ENCODE data around the gene CACNA1S.

The CACNA1S gene

DNA sequence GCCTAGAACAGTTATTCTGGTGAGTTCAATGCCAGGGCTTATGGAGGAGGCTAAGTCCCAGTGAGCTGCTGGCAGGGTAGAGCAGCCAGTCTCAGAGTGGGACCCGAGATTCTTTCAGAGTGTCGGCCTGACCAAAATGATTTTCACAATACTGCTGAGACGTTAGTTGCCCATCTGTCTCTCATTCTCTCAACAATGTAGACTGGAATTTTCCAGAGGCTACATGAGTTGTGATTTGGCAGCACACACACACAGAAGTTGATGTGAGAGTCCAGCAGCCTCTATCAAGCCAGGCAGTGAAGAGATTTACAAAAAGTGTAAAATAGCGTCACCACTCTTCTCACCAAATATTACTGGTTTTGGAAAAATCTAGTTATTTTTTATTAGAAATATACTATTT is 21.7 kb downstream of the CACNA1S start:
- DNase-seq = no peak

DNA sequence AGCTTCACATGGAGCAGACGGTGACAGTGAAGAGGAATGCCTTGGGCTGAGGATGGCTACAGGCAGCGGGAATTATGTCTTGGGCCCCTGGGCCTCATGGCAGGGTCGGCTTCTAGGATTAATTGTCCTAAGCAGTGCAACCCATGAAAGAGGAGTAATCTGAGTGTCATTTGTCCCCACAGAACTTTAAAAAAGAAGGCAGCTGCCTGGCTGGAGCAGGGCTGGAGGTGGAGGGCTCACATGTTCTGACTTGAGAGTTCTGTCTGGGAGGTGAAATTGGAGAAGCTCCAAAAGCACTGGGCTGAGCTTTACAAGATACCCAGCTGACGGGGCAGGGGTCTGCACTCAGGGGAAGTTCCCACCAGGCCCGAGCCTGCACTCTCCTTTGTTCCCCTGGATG is 22.6 kb downstream of the CACNA1S start:
- DNase-seq = no peak

DNA sequence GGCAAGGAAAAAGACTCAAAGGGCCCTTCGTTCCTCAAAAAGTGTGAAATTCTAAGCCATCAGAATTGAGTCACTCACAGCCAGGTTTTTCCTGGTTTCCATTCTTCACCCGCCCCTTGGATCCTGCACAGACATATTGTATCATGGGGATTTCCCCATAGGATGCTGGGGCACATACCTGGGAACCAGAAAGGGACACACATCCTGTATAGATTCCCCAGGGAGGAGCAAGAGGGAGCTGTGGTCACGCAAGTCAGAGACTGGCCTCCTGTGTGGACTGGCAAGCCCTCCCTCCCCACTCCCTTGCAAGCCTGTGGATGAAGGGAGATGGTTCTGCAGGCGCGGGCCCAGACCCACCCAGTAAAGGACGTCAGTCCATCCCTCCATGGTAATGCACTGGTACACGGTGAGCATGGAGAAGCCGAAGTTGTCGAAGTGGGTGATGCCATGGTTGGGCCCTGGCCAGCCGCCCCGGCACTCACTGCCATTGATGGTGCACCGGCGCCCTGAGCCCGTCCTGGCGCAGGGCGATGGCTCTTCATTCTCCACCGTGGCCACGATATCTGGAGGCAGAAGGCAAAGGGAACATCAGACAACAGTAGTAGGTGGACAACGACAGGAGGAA is 23.2 kb downstream of the CACNA1S start:
- no peak for DNase-seq

DNA sequence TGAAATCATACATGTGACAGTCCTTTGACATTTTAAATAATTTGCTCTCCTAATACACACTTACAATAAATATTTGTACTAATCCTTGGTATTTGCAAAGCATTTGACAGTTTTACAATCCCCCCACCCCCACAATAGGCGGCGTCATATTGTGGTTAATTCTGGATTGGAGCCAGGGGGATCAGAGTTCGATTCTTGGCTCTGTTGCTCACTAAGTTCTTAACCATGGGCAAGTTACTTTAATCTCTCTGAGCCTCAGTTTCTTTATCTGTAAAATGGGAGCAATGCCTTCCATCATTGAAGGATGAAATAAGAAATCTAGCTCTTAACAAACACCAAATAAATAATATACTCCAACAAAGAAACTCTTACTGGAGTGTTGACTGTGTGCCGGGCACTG is 23.8 kb downstream of the CACNA1S start:
- no peak for DNase-seq

DNA sequence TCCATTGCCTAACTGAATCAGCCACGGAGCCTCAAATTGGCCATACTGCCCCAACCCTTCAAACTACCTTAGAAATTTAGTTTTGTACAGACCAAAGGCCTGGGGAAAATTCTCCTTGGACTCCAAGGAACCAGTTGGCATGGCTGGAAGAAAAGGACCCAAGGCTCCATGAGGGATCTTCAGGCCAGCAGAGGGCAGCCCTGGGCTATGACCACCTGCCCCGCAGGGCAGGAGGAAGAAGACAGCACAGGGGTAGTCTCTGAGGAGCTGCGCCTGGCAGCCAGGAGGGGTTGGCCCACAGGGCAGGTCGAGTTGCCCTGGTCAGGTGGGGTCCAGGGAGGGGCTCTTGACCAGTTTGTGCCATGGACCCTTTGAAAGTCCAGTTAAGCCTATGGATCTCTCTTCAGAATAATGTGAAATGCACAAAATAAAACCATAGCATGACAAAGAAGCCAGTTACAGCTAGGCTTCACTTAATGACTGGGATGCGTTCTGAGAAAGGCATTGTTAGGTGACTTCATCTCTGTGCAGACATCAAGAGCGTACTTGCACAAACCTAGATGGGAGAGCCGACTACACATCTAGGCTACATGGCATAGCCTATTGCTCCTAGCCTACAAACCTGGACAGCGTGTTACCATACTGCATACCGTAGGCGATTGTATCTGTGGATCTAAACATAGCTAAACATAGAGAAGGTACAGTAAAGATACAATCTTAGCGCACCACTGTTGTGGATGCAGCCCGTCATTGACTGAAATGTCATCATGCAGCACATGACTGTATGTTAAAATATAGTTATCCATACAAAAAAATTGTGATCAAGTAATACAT is 26.1 kb downstream of the CACNA1S start:
- DNase-seq = no peak

DNA sequence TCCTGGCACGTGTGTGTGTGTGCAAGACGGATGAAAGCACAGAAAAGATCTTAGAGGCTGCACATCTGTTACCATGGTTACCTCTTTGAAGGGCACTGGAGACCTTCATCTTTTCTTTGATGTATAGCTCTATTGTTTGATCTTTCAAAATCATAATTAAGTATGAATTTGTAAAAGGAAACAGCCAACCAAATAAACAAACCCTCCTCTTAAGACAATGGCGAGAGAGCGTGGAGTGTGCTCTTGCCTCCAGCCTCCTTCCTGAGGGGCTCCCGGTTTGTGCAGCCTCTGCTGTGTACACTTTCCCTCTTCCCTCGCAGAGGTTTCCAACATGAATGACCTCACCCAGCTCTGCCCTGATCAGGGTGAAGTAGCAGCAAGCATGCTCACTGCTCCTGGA is 27.9 kb downstream of the CACNA1S start:
- no peak for DNase-seq

DNA sequence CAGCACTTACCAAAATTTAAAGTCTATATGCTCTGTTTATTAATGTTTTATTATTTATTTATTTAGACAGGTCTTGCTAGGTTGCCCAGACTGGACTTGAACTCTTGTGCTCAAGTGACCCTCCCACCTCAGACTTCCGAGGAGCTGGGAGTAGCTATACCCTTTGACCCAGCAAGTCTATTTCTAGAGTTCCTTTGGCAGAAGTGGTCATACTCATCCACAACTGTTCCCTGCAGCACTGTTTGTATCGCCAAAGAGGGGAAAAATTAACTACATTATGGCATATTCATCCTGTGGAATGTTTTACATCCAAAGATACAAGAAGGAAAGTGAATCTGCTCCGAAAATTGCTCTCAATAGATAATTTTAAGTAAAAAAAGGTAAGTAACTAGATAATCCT is 28.5 kb downstream of the CACNA1S start:
- DNase-seq = no peak

DNA sequence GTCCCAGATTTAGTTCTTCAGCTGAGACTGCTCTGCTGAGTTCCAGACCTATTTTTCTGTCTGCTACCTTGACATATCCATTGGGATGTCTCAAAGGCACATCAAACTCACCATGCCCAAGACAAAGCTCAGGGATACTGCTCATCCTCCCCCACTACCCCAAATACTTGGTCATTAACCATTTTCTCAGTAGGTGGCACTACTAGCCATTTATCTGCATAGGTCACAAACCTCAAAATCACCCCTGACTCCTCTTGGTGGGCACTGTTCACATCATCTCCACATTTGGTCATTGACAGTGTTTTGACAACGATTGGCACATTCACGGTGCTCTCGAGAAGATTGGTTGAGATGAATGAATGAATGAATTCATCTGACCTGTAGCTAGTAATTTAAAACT is 32.1 kb downstream of the CACNA1S start:
- no peak for DNase-seq

DNA sequence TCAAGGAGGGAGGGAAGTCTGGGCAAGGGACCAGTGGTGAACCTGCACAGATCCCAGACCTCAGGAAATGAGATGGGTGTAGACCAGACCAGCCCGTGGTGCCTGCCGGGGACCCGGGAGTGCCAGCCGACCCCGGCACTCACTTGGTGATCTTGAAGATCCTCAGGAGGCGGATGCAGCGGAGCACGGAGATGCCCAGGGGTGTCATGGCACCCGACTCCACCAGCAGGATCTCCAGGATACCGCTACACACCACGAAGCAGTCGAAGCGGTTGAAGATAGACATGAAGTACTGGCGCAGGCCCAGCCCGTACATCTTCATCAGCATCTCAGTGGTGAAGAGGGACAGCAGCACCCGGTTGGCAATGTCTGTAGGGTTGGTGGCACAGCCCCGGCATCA is 34.5 kb downstream of the CACNA1S start:
- no peak for DNase-seq

DNA sequence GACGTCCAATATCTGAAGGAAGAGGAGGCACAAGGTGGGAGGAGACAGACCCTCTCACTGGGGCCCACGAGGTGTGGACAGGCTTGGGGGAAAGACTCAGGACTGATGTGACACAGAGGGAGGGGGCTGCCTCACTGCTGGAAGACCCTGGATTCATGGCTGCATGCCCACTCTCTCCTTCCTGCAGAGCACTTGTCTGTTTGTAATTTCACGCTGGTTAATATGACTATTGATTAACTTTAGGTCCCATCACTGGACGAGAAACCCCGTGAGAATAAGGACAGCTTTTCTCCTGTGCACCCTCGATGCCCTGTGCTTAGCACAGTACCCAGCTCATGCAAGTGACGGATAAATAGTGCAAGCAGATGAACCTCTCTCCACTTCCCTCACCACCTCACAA is 35.1 kb downstream of the CACNA1S start:
- no peak for DNase-seq

DNA sequence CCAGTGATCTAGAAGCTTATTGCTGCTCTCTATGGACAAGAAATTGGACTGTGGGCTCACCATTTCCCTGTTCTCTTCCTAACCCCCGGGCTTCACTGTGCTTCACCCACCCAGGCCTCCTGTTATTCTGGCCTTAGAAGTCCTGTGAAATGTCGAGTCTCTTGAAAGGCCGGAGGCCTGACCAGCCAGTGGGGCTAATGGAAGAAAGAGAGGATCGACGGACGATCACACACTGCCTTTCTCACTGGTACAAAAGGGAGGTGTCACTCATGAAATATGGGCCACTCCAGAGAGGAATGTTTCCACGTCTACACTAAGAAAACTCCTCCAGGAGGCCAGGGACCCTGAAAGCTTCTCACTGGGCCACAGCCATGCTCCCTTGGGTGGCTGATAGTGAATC is 36.1 kb downstream of the CACNA1S start:
- DNase-seq = no peak

DNA sequence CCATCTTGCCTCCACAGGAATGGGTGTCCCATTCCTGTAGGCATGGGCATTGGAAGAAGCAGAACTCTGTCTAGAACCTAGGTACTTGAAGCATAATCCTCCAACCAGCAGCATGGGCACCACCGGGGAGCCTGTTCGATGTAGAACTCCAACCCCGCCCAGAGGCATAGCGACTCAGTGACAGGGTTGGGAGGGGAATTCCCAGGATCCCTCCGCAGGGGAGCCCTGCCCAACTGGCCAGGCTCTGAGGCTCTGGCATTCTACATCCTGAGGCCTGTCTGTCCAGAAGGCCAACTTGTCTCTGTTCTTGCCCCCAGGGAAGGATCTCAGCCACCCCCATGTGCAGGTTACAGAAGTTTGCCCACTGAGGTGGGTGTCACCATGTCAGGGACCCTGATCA is 38.2 kb downstream of the CACNA1S start:
- no peak for DNase-seq

DNA sequence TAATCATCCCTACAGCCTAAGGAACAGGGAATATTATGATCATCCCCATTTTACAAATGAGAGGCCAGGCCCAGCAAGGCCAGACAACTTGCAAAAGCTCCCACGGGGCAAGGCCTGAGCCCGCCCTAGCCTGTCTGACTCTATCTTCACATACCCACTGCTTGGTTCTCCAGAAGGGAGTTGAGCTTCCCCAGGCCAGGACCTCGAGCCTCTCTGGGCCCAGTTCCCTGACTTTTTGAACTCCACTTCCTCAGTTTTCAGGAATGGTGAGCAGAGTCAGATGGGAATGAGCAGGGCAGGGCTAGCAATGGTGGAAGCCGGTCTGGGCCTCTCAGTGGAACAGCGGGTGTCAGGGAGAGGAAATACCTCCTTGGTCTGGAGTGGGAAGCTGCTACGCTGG is 39.3 kb downstream of the CACNA1S start:
- DNase-seq = no peak

DNA sequence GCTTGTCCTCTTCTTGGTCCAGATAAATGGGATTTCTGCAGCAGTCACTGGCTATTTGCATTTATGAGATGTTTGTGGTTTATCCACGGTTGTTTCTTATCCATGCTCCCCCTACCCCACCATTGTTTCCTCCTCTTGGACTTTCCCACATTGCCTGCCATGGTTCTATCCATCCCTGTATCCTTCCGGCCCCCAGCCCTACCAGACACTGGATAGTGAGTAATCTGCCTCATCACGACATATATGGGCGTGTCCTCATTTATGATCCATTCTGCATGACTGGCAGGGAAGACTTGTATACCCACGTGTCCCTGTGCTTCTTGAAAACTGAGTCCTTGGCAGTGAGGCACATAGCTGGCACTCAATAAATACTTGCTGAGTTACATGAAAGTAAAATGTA is 40.1 kb downstream of the CACNA1S start:
- no peak for DNase-seq

DNA sequence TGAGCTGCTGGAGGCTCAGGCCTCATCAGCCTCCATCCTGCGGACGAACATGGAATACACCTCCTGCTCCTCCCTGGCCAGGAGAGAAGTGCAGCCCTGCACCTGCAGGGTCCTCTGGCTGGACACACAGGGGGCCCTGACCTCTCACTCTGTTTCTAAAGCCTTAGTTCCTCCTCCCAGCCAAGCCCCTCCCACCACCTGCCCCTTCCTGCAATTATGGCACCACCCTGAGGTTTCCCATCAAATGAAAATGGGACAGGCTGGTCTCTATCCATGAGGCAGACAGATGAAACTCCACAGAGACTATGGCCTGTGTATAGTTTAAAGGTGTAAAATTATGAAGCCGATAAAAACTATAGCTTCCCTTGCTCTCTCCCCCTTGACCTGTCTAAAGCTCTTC is 42.6 kb downstream of the CACNA1S start:
- DNase-seq = no peak

DNA sequence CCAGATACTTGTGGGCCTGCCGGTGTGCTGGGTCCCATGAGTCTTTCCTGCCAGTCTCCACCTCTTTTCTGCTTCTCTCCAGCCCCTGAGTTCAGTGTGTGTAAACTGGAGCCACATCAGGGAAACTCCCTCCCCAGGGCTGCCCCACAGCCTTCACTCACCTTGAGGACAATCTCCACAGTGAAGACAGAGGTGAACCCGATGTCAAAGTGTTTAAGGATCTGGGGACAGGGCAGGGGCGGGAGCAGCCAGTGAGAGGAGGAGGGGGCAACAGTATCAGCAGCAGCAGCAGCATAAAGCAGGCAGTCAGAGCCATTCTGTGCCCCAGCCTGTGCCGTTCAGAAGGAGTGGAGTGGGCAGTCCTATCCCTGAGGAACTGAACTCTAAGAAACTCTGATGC is 43.2 kb downstream of the CACNA1S start:
- DNase-seq = no peak

DNA sequence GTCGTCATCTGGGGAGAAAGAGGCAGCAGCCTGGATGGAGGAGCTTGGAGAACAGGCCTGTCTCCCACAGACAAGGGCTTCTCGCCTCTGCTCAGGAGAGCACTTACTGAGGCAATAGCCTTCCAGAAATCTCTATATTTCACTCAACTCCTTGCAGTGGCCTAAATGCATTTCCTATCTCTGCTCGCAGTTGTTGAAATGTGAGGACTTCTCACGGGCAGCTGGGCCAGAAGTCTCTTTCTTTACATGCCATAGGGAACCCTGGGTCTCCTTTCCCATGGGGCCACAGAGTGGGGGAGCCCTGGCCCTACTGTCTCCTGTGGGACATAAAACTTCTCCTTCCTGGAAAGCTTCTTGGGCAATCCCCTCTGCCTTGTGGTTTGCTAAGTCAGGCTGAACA is 45.2 kb downstream of the CACNA1S start:
- no peak for DNase-seq

DNA sequence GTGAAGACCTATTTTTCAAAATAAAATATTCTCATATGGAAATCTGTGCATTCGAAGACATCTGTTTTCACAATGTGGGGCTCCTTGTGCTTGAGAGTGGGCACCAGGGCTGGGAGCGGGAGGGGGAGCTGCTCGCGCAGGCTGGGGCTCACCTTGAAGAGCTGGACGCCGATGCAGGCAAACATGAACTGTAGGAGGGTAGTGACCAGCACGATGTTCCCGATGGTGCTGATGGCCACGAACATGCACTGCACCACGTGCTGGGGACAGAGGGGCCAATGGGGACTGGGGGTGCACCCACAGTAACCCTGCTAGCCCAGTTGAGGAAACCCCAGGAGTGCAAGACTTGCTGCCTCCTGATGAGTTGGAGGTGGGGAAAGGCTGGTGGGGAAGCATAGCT is 46.5 kb downstream of the CACNA1S start:
- no peak for DNase-seq

DNA sequence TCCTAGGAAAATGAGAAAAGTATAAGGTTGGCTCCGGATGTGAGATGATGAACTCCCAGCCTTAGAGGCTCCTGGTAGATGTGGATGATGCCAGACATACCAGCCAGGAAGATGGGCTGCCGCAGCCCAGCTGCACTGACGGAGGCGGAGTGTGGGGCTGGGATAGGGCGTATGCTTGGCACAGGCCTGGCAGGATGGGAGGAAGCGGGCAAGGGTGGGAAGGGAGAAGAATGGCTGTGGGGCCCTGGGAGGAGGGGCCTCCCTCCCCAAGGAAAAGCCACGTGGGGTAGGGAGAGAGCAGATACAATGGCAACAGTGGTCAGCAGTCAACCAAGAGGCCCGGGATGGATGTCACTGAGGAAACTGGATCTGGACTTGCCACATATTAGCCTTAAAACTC is 47.4 kb downstream of the CACNA1S start:
- DNase-seq = no peak

DNA sequence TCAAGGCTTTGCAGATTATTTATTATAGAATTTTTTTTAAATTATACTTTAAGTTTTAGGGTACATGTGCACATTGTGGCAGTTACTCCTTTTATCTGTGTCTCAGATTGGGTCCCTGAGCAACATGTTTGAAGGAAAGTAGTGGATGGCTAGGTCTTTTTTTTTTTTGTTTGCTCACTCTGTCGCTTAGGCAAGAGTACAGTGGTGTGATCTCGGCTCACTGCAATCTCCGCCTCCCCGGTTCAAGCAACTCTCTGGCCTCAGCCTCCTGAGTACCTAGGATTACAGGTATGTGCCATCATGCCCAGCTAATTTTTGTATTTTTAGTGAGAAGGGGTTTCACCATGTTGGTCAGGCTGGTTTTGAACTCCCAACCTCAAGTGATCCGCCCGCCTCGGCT is 49.1 kb downstream of the CACNA1S start:
- DNase-seq = no peak

DNA sequence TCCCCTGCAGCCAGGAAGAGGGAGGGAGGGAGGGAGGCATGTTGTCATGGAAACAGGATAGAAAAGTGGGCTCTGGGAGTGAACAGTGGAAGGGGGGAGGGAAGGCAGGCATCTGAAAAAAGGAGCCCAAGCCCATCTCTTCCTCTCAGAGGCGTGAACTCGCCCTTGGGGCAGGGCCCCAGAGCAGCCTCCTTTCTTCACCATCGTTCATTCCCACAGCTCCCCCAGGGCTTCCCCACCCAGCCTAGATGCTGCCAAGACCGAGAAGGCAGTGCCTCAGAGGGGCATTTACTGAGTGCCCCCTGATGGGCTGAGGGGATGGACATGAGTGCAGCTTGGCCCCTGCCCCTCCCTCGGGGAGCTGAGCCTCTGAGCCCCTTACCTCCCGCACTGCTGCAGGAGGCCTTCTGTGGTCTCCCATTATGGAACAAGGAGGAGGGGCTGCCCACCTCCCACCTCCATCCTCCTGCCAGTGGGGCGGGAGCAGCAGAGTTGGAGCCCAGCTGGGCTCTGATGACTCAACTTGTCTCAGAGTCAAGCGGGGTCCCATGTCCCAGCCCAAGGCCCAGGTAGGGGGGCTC is 49.6 kb downstream of the CACNA1S start:
- no peak for DNase-seq

DNA sequence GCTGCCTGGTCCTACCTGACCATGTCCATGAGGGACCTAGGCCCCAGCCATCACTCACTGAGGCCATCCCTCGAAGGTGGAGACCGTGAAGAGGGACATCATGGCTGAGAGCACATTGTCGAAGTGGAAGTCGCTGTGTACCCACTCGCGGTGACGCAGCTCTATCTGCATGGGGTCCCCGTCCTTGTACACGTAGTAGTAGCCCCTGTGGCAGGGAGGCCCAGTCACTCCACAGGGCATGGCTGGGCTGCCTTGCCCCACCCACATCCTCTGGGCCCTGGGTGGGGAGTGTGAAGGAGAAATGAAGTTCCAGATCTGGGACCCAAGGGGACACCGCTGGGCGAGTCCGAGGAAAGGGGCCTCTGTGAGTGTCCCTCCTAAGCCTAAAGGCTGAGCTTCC is 50.3 kb downstream of the CACNA1S start:
- no peak for DNase-seq

DNA sequence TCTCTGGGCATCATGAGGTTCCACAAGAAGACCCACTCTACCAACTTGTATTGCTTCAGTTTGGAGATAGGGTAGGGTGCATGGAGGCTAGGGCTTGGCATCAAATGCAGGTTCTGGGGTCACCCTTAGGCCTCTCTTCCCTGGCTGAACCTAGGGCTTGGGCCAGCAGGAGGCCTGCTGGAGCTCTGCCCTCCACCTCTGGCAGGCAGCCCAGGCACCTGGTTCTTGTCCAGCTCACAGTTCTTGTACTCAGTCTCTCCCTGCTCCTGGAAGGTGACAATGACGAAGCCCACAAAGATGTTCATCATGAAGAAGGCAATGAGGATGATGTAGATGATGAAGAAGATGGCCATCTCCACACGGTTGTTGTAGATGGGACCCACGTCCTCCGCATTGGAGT is 51.2 kb downstream of the CACNA1S start:
- no peak for DNase-seq

DNA sequence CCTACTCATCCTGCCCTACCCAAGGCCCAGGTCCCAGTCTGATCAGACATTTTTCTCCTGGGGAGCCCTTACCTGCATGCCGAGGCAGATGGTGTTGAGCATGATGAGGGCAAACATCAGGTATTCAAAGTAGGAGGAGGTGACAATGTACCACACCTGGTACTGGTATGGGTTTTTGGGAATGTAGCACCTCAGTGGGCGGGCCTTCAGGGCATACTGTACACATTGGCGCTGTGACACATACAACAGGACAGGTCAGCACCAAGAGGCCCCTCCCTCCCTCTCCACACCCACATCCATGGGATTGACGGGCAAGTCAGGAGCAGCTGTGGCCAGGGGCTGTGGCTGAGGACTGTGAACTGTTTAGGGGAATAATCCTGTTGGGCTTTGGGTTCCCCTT is 51.6 kb downstream of the CACNA1S start:
- DNase-seq = no peak

Measured in KG1 (cell line).